H9 (cell line): ENCODE results near the gene TOMT. TPM values are rescaled to one million over a fixed set of nuclear protein-coding genes. Genes with fewer than 3 reads are reported as not detected.

Experiments
- DNase-seq: peaks from one replicate; pipeline ENCODE4 v3.0.0-alpha.2; 2017
- H2AFZ ChIP-seq: one replicate; pipeline ENCODE4 v1.6.1; 2013; ENCODE audit warnings: mild to moderate bottlenecking, low read length, control low read depth, moderate library complexity
- H2AK5ac ChIP-seq: 2 replicates; pipeline ENCODE4 v1.6.1; 2013; ENCODE audit warnings: low read length, control low read depth, mixed read lengths; ENCODE audit not compliant: insufficient read length
- H2BK120ac ChIP-seq: one replicate; pipeline ENCODE4 v1.6.1; 2013; ENCODE audit warnings: low read depth, mild to moderate bottlenecking, low read length, control low read depth, inconsistent platforms; ENCODE audit not compliant: poor library complexity, severe bottlenecking
- H2BK12ac ChIP-seq: 2 replicates; pipeline ENCODE4 v1.6.1; 2013; ENCODE audit warnings: low read length, control low read depth, mixed read lengths, low read depth; ENCODE audit not compliant: insufficient read length
- H2BK15ac ChIP-seq: 2 replicates; pipeline ENCODE4 v1.6.1; 2013; ENCODE audit warnings: low read depth, low read length, control low read depth
- H2BK20ac ChIP-seq: one replicate; pipeline ENCODE4 v1.6.1; 2013; ENCODE audit warnings: low read depth, mild to moderate bottlenecking, low read length, control low read depth, inconsistent platforms; ENCODE audit not compliant: poor library complexity, severe bottlenecking
- H2BK5ac ChIP-seq: 2 replicates; pipeline ENCODE4 v1.6.1; 2013; ENCODE audit warnings: low read length, control low read depth, mixed read lengths; ENCODE audit not compliant: insufficient read length
- H3K14ac ChIP-seq: 2 replicates; pipeline ENCODE4 v1.6.1; 2013; ENCODE audit warnings: low read length, control low read depth; ENCODE audit not compliant: insufficient read depth
- H3K18ac ChIP-seq: 2 replicates; pipeline ENCODE4 v1.6.1; 2013; ENCODE audit warnings: low read depth, mild to moderate bottlenecking, mixed read lengths, low read length, control low read depth; ENCODE audit not compliant: insufficient read length
- H3K23ac ChIP-seq: 2 replicates; pipeline ENCODE4 v1.6.1; 2013; ENCODE audit warnings: low read length, control low read depth, mixed read lengths, low read depth; ENCODE audit not compliant: insufficient read length
- H3K23me2 ChIP-seq: 2 replicates; pipeline ENCODE4 v1.6.1; 2013; ENCODE audit warnings: low read depth, mild to moderate bottlenecking, mixed read lengths, low read length, control low read depth; ENCODE audit not compliant: insufficient read length, poor library complexity, severe bottlenecking
- H3K27ac ChIP-seq: 2 replicates; pipeline ENCODE4 v1.5.1; 2013; ENCODE audit warnings: low read length, control low read depth, mixed read lengths, low read depth; ENCODE audit not compliant: insufficient read length
- H3K27me3 ChIP-seq: 2 replicates; pipeline ENCODE4 v1.6.1; 2013; ENCODE audit warnings: low read length, control low read depth, inconsistent platforms; ENCODE audit not compliant: insufficient read depth
- H3K4ac ChIP-seq: 2 replicates; pipeline ENCODE4 v1.6.1; 2013; ENCODE audit warnings: low read depth, mild to moderate bottlenecking, control low read depth, inconsistent platforms, low read length, moderate library complexity
- H3K4me1 ChIP-seq: 2 replicates; pipeline ENCODE4 v1.6.1; 2013; ENCODE audit warnings: low read length, control low read depth, inconsistent platforms; ENCODE audit not compliant: insufficient read depth
- H3K4me2 ChIP-seq: 2 replicates; pipeline ENCODE4 v1.6.1; 2013; ENCODE audit warnings: low read length, control low read depth, mixed read lengths; ENCODE audit not compliant: insufficient read length, insufficient read depth
- H3K56ac ChIP-seq: 2 replicates; pipeline ENCODE4 v1.6.1; 2013; ENCODE audit warnings: low read depth, mild to moderate bottlenecking, mixed read lengths, low read length, control low read depth; ENCODE audit not compliant: insufficient read length
- H3K79me1 ChIP-seq: 2 replicates; pipeline ENCODE4 v1.6.1; 2013; ENCODE audit warnings: low read depth, mild to moderate bottlenecking, moderate library complexity, low read length, control low read depth, inconsistent platforms; ENCODE audit not compliant: insufficient read depth, poor library complexity, severe bottlenecking
- H3K79me2 ChIP-seq: 2 replicates; pipeline ENCODE4 v1.6.1; 2013; ENCODE audit warnings: low read length, control low read depth, inconsistent platforms; ENCODE audit not compliant: insufficient read depth
- H3K9ac ChIP-seq: 2 replicates; pipeline ENCODE4 v1.6.1; 2013; ENCODE audit warnings: low read length, control low read depth, mixed read lengths; ENCODE audit not compliant: insufficient read length; ENCODE audit errors: extremely low read depth
- H3K9me3 ChIP-seq: one replicate; pipeline ENCODE4 v1.6.1; 2013; ENCODE audit warnings: low read depth, low read length, inconsistent platforms; ENCODE audit not compliant: control insufficient read depth
- H3T11ph ChIP-seq: one replicate; pipeline ENCODE4 v1.6.1; 2013; ENCODE audit warnings: mild to moderate bottlenecking, low read length, control low read depth, inconsistent platforms
- H4K20me1 ChIP-seq: one replicate; pipeline ENCODE4 v1.6.1; 2013; ENCODE audit not compliant: control insufficient read depth, insufficient read length, insufficient read depth
- H4K5ac ChIP-seq: 2 replicates; pipeline ENCODE4 v1.6.1; 2013; ENCODE audit warnings: low read depth, mild to moderate bottlenecking, mixed read lengths, low read length, control low read depth; ENCODE audit not compliant: insufficient read length
- H4K8ac ChIP-seq: replicated peaks from 2 replicates; pipeline ENCODE4 v1.6.1; 2013; ENCODE audit warnings: low read length, control low read depth, mixed read lengths, low read depth; ENCODE audit not compliant: insufficient read length
- H4K91ac ChIP-seq: 2 replicates; pipeline ENCODE4 v1.6.1; 2013; ENCODE audit warnings: low read depth, mild to moderate bottlenecking, moderate library complexity, mixed read lengths, low read length, control low read depth; ENCODE audit not compliant: insufficient read length
- H3K27ac Mint-ChIP-seq, 3 experiments: 2 replicates in 2 of 3; 3 replicates in 1 of 3; pipeline ENCODE4 v1.8.0; 2020 to 2021; ENCODE audit warnings: mixed read lengths in 3 of 3, mild to moderate bottlenecking in 1 of 3, moderate library complexity in 1 of 3
- H3K27me3 Mint-ChIP-seq: 2 replicates; pipeline ENCODE4 v1.8.0; 2021; ENCODE audit warnings: low read depth, mild to moderate bottlenecking, moderate library complexity, mixed read lengths
- H3K36me3 Mint-ChIP-seq, 3 experiments: 2 replicates in 2 of 3; 3 replicates in 1 of 3; pipeline ENCODE4 v1.8.0; 2020 to 2021; ENCODE audit warnings: low read depth in 3 of 3, mixed read lengths in 3 of 3; ENCODE audit not compliant: insufficient read depth in 1 of 3
- H3K4me1 Mint-ChIP-seq, 2 experiments: 2 replicates each; pipeline ENCODE4 v1.8.0; 2020; ENCODE audit warnings: mixed read lengths in 2 of 2
- H3K4me3 Mint-ChIP-seq, 2 experiments: 2 replicates in 1 of 2; 3 replicates in 1 of 2; pipeline ENCODE4 v1.8.0; 2020 to 2021; ENCODE audit warnings: mild to moderate bottlenecking in 2 of 2, mixed read lengths in 2 of 2, moderate library complexity in 1 of 2
- H3K9me3 Mint-ChIP-seq, 2 experiments: 2 replicates in 1 of 2; 3 replicates in 1 of 2; pipeline ENCODE4 v1.8.0; 2020; ENCODE audit warnings: mild to moderate bottlenecking in 2 of 2, mixed read lengths in 2 of 2, moderate library complexity in 1 of 2
- WGBS: extraction: QIAGEN DNeasy Blood & Tissue Kit; methylation state at CpG from one replicate; pipeline ENCODE4 v1.1.7; 2013; ENCODE audit warnings: missing lambda C conversion rate, low lambda C conversion rate, mixed read lengths; ENCODE audit not compliant: insufficient read length; ENCODE audit errors: extremely low coverage; 5-methylcytosine and 5-hydroxymethylcytosine counted together
- total RNA-seq: library from RNA; stranded (reverse); gene quantifications from 2 replicates; pipeline ENCODE4 v1.2.1, GENCODE V29; 2021
- TF ChIP-seq, protein P1 (sequence below): fragments of 200-600 bp; sonication (generic); conservative IDR thresholded peaks from 3 replicates; pipeline ENCODE4 v1.8.0; 2021; ENCODE audit warnings: antibody characterized with exemption, mild to moderate bottlenecking

TOMT gene
- total RNA-seq, 1 experiment from 2014 or later = not detected

- Histone ChIP-seq H3K79me1 (no peaks in the 10 kb centered on the region), H4K8ac (no peak overlapping the region), H3K79me2 (no peaks in the 10 kb centered on the region), H2BK20ac (no peak overlapping the region), H2BK5ac (no peak overlapping the region), H3K56ac (no peak overlapping the region), H4K20me1 (no peaks in the 10 kb centered on the region), H2BK12ac (no peak overlapping the region), H3K4me1 (no peaks in the 10 kb centered on the region), H3K4ac (no peak overlapping the region), H3K14ac (no peak overlapping the region), H4K5ac (no peak overlapping the region), H3K23me2 (no peaks in the 10 kb centered on the region), H3K4me2 (no peak overlapping the region), H3T11ph (no peak overlapping the region), H3K18ac (no peak overlapping the region), H3K27ac (no peak overlapping the region), H3K27me3 (no peaks in the 10 kb centered on the region), H3K9me3 (no peaks in the 10 kb centered on the region), H2BK120ac (no peak overlapping the region), H3K9ac (no peak overlapping the region), H2BK15ac (no peak overlapping the region), H3K23ac (no peak overlapping the region), H2AFZ (no peak overlapping the region), H2AK5ac (no peak overlapping the region), H4K91ac (no peak overlapping the region)
- peaks cover 0 to 3% of the 10 kb centered on the region in 2 experiments; a peak in 1 of 4 replicates for H3K4me1 Mint-ChIP-seq
- no peak for DNase-seq
- TF ChIP-seq, protein P1, sequence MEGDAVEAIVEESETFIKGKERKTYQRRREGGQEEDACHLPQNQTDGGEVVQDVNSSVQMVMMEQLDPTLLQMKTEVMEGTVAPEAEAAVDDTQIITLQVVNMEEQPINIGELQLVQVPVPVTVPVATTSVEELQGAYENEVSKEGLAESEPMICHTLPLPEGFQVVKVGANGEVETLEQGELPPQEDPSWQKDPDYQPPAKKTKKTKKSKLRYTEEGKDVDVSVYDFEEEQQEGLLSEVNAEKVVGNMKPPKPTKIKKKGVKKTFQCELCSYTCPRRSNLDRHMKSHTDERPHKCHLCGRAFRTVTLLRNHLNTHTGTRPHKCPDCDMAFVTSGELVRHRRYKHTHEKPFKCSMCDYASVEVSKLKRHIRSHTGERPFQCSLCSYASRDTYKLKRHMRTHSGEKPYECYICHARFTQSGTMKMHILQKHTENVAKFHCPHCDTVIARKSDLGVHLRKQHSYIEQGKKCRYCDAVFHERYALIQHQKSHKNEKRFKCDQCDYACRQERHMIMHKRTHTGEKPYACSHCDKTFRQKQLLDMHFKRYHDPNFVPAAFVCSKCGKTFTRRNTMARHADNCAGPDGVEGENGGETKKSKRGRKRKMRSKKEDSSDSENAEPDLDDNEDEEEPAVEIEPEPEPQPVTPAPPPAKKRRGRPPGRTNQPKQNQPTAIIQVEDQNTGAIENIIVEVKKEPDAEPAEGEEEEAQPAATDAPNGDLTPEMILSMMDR = no peak
- WGBS = no CpG with 5 or more reads among the region's 2 CpGs
- no peak overlapping the region for H3K27ac Mint-ChIP-seq
- H3K36me3 Mint-ChIP-seq = no peaks in the 10 kb centered on the region; a peak in 1 of 7 replicates
- peaks cover 0 to 5% of the 10 kb centered on the region in 2 experiments; a peak in 3 of 5 replicates for H3K9me3 Mint-ChIP-seq
- no peak overlapping the region for H3K4me3 Mint-ChIP-seq
- H3K27me3 Mint-ChIP-seq = peaks cover 10% of the 10 kb centered on the region
Observed at GRCh38 chr11:72146625-72147024, 40.9 kb downstream of the TOMT start.
